Measurements from ENCODE around the gene TMC5. TPM values are rescaled to one million over a fixed set of nuclear protein-coding genes. Genes with fewer than 3 reads are reported as not detected.
"Not testable (repeated sequence)": the region's sequence is repeated elsewhere in the genome, so short reads cannot be mapped to it uniquely, and the experiment has no call there.

Gene TMC5, protein sequence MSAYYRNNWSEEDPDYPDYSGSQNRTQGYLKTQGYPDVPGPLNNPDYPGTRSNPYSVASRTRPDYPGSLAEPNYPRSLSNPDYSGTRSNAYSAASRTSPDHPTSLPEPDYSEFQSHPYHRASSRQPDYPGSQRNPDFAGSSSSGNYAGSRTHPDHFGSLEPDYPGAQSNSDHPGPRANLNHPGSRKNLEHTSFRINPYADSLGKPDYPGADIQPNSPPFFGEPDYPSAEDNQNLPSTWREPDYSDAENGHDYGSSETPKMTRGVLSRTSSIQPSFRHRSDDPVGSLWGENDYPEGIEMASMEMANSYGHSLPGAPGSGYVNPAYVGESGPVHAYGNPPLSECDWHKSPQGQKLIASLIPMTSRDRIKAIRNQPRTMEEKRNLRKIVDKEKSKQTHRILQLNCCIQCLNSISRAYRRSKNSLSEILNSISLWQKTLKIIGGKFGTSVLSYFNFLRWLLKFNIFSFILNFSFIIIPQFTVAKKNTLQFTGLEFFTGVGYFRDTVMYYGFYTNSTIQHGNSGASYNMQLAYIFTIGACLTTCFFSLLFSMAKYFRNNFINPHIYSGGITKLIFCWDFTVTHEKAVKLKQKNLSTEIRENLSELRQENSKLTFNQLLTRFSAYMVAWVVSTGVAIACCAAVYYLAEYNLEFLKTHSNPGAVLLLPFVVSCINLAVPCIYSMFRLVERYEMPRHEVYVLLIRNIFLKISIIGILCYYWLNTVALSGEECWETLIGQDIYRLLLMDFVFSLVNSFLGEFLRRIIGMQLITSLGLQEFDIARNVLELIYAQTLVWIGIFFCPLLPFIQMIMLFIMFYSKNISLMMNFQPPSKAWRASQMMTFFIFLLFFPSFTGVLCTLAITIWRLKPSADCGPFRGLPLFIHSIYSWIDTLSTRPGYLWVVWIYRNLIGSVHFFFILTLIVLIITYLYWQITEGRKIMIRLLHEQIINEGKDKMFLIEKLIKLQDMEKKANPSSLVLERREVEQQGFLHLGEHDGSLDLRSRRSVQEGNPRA
- total RNA-seq (6.6 TPM), polyA plus RNA-seq (ENCODE audit: insufficient read depth, low read depth, low replicate concordance) (1.0 TPM)
- long read RNA-seq, donor 1: 0 reads
- long read RNA-seq, donor 2, partial matches to known transcripts: 16 of 16 reads
- long read RNA-seq, donor 2, other reads (novel, unspliced or antisense): 0 of 16 reads
- long read RNA-seq, donor 3: 0 reads
- long read RNA-seq, donor 4: 0 reads
- long read RNA-seq, donor 5: 0 reads
- long read RNA-seq, donor 6: 0 reads
- long read RNA-seq, donor 7, partial matches to known transcripts: 3 of 3 reads
- long read RNA-seq, donor 7, other reads (novel, unspliced or antisense): 0 of 3 reads
- long read RNA-seq, donor 8: 0 reads
- long read RNA-seq, donor 9: 0 reads
- long read RNA-seq, donor 10: 0 reads

DNA sequence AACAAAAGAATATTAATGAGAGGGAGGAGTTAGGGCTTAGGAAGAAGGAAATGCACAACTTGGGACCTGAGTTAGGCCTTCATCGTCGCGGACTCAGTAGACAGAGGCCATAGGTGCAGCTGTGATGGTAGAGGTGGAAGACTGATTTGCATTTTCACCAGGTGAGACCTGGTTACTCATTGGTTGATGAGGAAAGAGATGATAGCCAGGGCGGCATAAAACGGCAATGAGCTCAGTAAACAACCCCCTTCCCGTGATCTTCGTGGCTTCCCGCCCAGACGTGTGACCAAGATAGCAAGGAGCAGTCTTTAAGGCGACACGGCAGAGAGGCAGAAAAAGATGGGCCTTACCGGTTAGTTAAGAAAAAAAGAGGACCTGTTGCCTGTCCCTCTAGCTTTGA, at the start of gene TMC5:
TSS of gene TMC5 (plus strand) at position 244 of the 400 bp plus-strand sequence. CDS start 22,156 bp downstream, outside the sequence.
- no peak for DNase-seq
- Histone ChIP-seq H3K27ac (ENCODE audit: low read depth in 2 of 2, low read length in 2 of 2) (no peak within 1 kb of the TSS), H3K9ac (ENCODE audit: low read length in 3 of 3) (no peak within 1 kb of the TSS), H3K9me3 (ENCODE audit: control insufficient read depth in 2 of 3, insufficient read depth in 1 of 3, low read length in 3 of 3) (no peaks in the 10 kb centered on the region), H3K4me3 (ENCODE audit: low read length in 3 of 3) (no peak within 1 kb of the TSS), H3K27me3 (ENCODE audit: control insufficient read depth, insufficient read depth, low read length) (no peaks in the 10 kb centered on the region), H3K36me3 (ENCODE audit: control insufficient read depth in 2 of 3, insufficient read depth in 3 of 3, low read length in 3 of 3) (no peaks in the 10 kb centered on the region), H3K4me1 (ENCODE audit: control insufficient read depth in 2 of 3, insufficient read depth in 2 of 3, low read depth in 1 of 3, low read length in 3 of 3) (no peaks in the 10 kb centered on the region)
- no peak for FAIRE-seq
- TF ChIP-seq, protein P1, sequence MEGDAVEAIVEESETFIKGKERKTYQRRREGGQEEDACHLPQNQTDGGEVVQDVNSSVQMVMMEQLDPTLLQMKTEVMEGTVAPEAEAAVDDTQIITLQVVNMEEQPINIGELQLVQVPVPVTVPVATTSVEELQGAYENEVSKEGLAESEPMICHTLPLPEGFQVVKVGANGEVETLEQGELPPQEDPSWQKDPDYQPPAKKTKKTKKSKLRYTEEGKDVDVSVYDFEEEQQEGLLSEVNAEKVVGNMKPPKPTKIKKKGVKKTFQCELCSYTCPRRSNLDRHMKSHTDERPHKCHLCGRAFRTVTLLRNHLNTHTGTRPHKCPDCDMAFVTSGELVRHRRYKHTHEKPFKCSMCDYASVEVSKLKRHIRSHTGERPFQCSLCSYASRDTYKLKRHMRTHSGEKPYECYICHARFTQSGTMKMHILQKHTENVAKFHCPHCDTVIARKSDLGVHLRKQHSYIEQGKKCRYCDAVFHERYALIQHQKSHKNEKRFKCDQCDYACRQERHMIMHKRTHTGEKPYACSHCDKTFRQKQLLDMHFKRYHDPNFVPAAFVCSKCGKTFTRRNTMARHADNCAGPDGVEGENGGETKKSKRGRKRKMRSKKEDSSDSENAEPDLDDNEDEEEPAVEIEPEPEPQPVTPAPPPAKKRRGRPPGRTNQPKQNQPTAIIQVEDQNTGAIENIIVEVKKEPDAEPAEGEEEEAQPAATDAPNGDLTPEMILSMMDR (IDR thresholded peaks at IDR 0.05; ENCODE audit: borderline replicate concordance, extremely low read depth, insufficient read depth): no peak
- intact Hi-C loops (cut with DNase I): no loop called here

DNA sequence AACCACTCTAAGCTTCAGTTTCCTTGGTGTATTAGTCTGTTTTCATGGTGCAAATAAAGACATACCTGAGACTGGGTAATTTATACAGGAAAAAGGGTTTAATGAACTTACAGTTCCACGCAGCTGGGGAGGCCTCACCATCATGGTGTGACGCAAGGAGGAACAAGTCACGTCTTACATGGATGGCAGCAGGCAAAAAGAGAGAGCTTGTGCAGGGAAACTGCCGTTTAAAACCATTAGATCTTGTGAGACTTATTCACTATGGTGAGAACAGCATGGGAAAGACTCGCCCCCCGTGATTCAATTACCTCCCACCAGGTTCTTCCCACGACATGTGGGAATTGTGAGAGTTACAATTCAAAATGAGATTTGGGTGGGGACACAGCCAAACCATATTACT, 45.1 kb upstream of the TMC5 start:
- not testable (repeated sequence) for H3K36me3 ChIP-seq (ENCODE audit: control insufficient read depth in 2 of 3, insufficient read depth in 3 of 3, low read length in 3 of 3); FAIRE-seq; H3K4me1 ChIP-seq (ENCODE audit: control insufficient read depth in 2 of 3, insufficient read depth in 2 of 3, low read depth in 1 of 3, low read length in 3 of 3); H3K27me3 ChIP-seq (ENCODE audit: control insufficient read depth, insufficient read depth, low read length); H3K9ac ChIP-seq (ENCODE audit: low read length in 3 of 3); H3K4me3 ChIP-seq (ENCODE audit: low read length in 3 of 3); H3K27ac ChIP-seq (ENCODE audit: low read depth in 2 of 2, low read length in 2 of 2); DNase-seq; H3K9me3 ChIP-seq (ENCODE audit: control insufficient read depth in 2 of 3, insufficient read depth in 1 of 3, low read length in 3 of 3)
- intact Hi-C loops (cut with DNase I): loop anchor here (5.0 to 10.0 kb wide), 2 partner anchors 198 to 275 kb away; no protein-coding TSS in a partner anchor

DNA sequence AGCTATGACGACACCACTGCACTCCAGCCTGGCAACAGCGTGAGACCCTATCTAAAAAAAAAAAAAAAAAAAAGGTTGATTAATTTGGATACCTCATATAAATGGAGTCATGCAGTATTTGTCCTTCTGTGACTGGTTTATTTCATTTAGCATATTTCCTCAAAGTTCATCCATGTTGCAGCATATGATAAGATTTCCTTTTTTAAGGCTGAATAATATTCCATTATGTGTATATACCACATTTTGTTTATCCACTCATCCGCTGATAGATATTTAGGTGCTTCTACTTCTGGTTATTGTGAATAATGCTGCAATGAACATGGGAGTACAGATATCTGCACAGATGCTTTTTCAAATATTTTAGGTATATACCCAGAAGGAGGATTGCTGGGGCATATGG, 43.3 kb upstream of the TMC5 start:
- no peak for DNase-seq
- intact Hi-C loops (cut with DNase I): loop anchor here (5.0 to 10.0 kb wide), 2 partner anchors 200 to 277 kb away; no protein-coding TSS in a partner anchor
- no peaks in the 10 kb centered on the region for H3K4me1 ChIP-seq (ENCODE audit: control insufficient read depth in 2 of 3, insufficient read depth in 2 of 3, low read depth in 1 of 3, low read length in 3 of 3)
- no peaks in the 10 kb centered on the region for H3K27me3 ChIP-seq (ENCODE audit: control insufficient read depth, insufficient read depth, low read length)
- no peak overlapping the region for H3K9ac ChIP-seq (ENCODE audit: low read length in 3 of 3)
- no peak overlapping the region for H3K27ac ChIP-seq (ENCODE audit: low read depth in 2 of 2, low read length in 2 of 2)
- TF ChIP-seq, protein P1 (IDR thresholded peaks at IDR 0.05; ENCODE audit: borderline replicate concordance, extremely low read depth, insufficient read depth): no peak
- no peaks in the 10 kb centered on the region for H3K9me3 ChIP-seq (ENCODE audit: control insufficient read depth in 2 of 3, insufficient read depth in 1 of 3, low read length in 3 of 3)
- H3K36me3 ChIP-seq (ENCODE audit: control insufficient read depth in 2 of 3, insufficient read depth in 3 of 3, low read length in 3 of 3): no peaks in the 10 kb centered on the region
- no peak overlapping the region for H3K4me3 ChIP-seq (ENCODE audit: low read length in 3 of 3)
- no peak for FAIRE-seq

Data from kidney (tissue), 22 donors.